Brain microvascular endothelial cell (primary cell): ENCODE data around the gene HAPLN2.

ENCODE experiments used
- DNase-seq: peaks from one replicate; pipeline ENCODE4 v3.0.0-alpha.2; 2020
- H3K27ac ChIP-seq: fragments of 250-450 bp; sonication (Bioruptor Pico); 2 replicates; pipeline ENCODE4 v1.5.1; 2020; ENCODE audit warnings: mild to moderate bottlenecking, moderate library complexity
- H3K27me3 ChIP-seq: fragments of 250-450 bp; sonication (Bioruptor Pico); replicated peaks from 2 replicates; pipeline ENCODE4 v1.5.1; 2020; ENCODE audit warnings: mild to moderate bottlenecking
- H3K36me3 ChIP-seq: fragments of 250-450 bp; sonication (Bioruptor Pico); replicated peaks from 2 replicates; pipeline ENCODE4 v1.5.1; 2020; ENCODE audit warnings: mild to moderate bottlenecking
- H3K4me3 ChIP-seq: 2 replicates; pipeline ENCODE4 v1.5.1; 2011; ENCODE audit warnings: low read depth, mild to moderate bottlenecking, control low read depth, low read length, moderate library complexity
- CTCF ChIP-seq: IDR thresholded peaks from 2 replicates; pipeline ENCODE4 v1.5.1; 2011; ENCODE audit warnings: low read depth, mild to moderate bottlenecking, moderate library complexity, low read length, control low read depth, inconsistent platforms; ENCODE audit errors: missing control alignments
- in situ Hi-C: cut with HindIII; loops from 2 replicates; pipeline ENCODE4 v1.10.0; 2017; ENCODE audit warnings: low sequenced_read_pairs, low pct_ligation_motif_present

HAPLN2 gene

GRCh38 chr1:156590326-156591180 lies 28.7 kb upstream of the HAPLN2 start:
- TF ChIP-seq CTCF = no peak
- Histone ChIP-seq H3K27ac (no peak overlapping the region), H3K27me3 (no peaks in the 10 kb centered on the region), H3K36me3 (peaks cover 13% of the 10 kb centered on the region), H3K4me3 (no peak overlapping the region)
- in situ Hi-C loops = no loop called here
- DNase-seq = no peak

GRCh38 chr1:156591181-156591431 lies 28.1 kb upstream of the HAPLN2 start:
- in situ Hi-C loops = no loop called here
- Histone ChIP-seq H3K27me3 (no peaks in the 10 kb centered on the region), H3K4me3 (peak overlapping the region; percentile 88), H3K36me3 (peaks cover 19% of the 10 kb centered on the region), H3K27ac (no peak overlapping the region)
- no peak for DNase-seq
- TF ChIP-seq CTCF = no peak

DNA sequence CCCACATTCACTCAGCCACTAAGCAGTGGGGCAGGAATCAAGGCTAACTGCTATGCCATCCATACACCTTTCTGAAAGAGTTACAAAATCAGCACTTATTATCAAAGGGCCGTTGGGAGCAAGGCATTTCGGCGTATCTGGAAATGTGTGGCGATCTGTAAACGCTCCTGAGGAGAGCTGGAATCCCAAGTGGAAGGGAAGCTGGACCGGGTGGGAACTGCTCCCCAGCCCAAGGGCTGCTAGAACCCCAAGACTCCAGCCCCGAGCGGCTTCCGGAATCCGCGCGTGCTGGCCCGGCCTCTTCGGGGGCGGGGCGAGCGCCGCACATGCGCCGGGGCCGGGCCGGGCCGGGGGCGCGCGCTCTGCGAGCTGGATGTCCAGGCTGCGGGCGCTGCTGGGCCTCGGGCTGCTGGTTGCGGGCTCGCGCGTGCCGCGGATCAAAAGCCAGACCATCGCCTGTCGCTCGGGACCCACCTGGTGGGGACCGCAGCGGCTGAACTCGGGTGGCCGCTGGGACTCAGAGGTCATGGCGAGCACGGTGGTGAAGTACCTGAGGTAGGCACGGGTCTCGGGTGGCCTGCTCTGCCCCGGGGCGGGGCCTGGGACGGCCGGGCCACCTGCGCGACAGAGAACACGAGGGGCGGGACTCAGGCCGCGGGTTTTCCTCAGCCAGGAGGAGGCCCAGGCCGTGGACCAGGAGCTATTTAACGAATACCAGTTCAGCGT lies 27.6 kb upstream of the HAPLN2 start, which contains the start of gene NAXE:
NAXE (plus strand) TSS at position 345 of the 726 bp plus-strand sequence; CDS start at position 374, 29 bp downstream.
- Histone ChIP-seq H3K36me3 (peaks cover 22% of the 10 kb centered on the region), H3K27ac (peak within 1 kb of the TSS; percentile 19), H3K4me3 (peak within 1 kb of the TSS; percentile 88), H3K27me3 (no peaks in the 10 kb centered on the region)
- no peak for DNase-seq
- no peak for TF ChIP-seq CTCF
- in situ Hi-C loops = no loop called here

DNA sequence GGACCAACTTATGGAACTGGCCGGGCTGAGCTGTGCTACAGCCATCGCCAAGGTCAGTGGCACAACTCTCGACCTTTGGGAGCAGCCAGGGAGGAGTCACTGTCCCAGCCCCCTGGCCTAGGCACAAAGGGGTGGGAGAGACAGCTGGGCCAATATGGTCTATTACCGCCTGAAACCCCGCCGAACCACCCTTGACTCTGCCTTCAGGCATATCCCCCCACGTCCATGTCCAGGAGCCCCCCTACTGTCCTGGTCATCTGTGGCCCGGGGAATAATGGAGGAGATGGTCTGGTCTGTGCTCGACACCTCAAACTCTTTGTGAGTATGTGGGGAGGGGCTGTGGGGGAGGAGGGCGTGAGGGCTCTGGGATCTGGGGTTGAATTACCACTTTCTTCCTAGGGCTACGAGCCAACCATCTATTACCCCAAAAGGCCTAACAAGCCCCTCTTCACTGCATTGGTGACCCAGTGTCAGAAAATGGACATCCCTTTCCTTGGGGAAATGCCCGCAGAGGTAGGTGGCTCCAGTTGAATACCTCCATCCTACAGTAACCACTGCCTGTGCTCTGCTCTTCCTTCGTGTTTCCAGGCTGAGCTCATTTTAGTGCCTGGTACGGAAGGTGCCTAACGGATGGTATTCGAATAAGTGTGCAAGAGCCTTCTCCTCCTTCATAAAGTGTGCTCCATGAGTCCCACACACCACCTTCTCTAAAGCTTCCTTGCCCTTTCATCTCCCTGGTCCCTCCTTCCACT lies 26.9 kb upstream of the HAPLN2 start:
- Histone ChIP-seq H3K27ac (no peak overlapping the region), H3K4me3 (peak overlapping the region; percentile 88), H3K36me3 (peaks cover 29% of the 10 kb centered on the region), H3K27me3 (no peaks in the 10 kb centered on the region)
- DNase-seq = no peak
- no peak for TF ChIP-seq CTCF
- in situ Hi-C loops = no loop called here

DNA sequence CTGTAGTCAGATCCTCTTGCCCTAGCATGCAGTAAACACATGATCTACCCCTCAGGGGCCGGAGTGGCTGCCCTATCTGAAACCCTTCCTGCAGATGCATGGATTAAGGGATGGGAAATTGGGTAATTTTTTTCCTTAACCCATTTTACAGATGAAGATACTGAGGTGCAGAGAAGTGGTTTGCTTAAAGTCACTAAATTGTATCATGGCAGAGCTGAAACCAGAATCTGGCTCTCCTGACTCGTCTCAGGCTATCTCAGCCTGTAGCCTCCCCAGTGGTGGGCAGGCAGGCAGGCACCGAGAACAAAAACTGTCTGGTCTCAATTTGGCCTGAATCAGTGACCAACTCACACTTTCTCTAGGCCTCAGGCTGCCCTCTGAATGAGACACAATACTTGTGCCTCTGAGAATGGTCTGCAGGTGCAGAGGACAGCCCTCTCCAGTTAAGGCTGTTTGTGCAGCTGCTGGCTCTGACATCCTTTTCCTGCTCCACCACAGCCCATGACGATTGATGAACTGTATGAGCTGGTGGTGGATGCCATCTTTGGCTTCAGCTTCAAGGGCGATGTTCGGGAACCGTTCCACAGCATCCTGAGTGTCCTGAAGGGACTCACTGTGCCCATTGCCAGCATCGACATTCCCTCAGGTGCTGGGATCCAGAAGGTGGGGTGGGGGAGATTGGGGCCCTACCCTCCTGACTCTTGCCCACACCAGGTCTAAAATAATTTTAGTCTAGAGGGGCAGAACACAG lies 26.1 kb upstream of the HAPLN2 start:
- TF ChIP-seq CTCF = no peak
- Histone ChIP-seq H3K27ac (no peak overlapping the region), H3K4me3 (no peak overlapping the region), H3K36me3 (peaks cover 37% of the 10 kb centered on the region), H3K27me3 (no peaks in the 10 kb centered on the region)
- in situ Hi-C loops = no loop called here
- no peak for DNase-seq
